ENCODE results near the gene INPP5F.
"Not testable (repeated sequence)": the region's sequence is repeated elsewhere in the genome, so short reads cannot be mapped to it uniquely, and the experiment has no call there.

INPP5F gene

DNA sequence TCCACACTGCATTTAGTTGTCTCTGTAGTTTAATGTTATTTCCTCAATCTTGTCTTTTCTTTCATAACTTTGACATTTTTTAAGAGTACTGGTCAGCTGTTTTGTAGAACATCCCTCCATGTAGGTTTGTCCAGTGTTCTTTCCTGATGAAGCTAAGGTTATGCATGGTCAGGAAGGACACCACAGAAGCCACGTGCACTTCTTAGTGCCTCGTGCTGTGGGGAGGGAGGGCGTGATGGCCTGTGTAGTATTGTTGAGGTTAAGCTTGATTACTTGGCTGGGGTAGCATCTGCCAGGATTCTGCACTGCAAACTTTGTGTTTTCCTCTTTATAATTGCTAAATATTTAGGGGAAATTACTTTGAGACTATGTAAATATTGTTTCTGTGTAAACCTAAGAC, 98.4 kb downstream of the INPP5F start:
- DNase-seq: no peak

DNA sequence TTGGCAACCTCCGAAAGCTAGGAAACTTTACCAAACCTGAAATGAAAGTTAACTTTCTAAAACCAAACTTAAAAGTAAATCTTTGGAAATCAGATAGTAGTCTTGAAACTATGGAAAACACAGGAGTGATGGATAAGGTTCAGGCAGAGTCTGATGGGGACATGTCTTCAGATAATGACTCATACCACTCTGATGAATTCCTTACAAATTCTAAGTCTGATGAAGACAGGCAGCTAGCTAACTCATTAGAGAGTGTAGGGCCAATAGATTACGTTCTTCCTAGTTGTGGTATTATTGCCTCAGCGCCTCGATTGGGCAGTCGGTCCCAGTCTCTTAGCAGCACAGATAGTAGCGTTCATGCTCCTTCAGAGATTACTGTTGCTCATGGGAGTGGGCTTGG, 100.9 kb downstream of the INPP5F start:
- no peak for DNase-seq

DNA sequence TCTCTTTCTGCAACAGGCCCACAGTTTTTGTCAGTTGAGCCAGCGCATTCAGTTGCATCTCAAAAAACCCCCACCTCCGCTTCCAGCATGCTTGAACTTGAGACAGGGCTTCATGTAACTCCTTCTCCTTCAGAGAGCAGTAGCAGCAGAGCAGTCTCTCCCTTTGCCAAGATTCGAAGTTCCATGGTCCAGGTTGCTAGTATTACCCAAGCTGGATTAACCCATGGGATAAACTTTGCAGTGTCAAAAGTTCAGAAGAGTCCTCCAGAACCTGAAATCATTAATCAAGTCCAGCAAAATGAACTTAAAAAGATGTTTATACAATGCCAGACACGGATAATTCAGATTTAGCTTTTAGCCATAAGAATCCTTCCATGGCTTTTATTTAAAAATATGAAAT, 101.6 kb downstream of the INPP5F start:
- no peak for DNase-seq

DNA sequence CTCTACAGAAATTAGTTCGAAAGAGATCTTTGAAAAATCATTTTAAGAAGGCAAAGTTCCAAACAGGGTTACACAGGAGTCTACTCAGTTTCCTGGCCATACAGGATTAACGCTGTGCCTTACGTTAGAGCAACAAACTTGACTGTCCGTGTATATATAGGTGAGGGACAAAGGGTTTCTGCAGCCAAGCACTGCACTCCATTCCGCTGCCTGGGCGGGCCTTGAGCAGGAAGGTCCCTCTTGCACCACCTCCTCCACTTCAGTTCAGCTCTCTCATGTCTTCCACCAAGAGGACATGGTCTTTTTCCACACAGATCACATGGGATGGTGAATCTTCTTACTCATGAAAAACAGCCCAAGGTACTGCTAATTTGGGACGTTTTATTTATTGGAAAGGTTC, 103.6 kb downstream of the INPP5F start:
- no peak for DNase-seq

GRCh38 chr10:119830851-119831250, 105.0 kb downstream of the INPP5F start:
- no peak for DNase-seq

GRCh38 chr10:119831656-119832055, 105.8 kb downstream of the INPP5F start:
- no peak for DNase-seq

DNA sequence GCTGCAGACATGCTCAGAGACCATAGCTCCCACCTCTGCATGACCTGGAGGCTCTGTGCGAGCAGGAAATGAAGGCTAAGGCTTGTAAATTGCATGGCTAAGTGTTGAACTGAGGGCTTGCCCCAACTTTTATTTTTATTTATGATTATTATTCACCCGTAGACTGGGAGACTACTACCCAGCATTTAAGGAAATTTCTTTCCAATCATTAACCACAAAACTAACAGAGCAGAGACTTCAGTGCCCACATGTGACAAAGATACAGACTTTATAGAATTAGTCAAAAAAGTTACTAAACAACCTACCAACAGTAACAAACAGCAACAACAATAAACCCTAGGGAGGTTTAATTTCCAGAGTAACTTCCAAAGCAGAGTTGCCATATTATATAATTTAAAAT, 107.1 kb downstream of the INPP5F start:
- DNase-seq: no peak

DNA sequence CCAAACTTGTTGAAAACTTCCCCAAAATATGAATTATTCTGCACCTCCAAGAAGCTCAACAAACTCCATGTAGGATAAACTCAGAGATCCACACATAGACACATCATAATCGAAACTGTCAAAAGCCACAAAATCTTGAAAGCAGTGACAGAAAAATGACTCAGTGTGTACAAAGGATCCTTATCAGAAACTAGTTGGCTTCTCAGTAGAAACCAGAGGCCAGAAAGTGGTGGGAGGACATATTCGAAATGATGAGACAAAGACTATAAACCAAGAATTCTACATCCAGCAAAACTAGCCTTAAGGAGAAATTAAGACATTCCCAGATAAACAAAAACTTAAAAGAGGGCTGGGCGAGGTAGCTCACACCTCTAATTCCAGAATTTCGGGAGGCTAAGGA, 108.3 kb downstream of the INPP5F start:
- DNase-seq: no peak

DNA sequence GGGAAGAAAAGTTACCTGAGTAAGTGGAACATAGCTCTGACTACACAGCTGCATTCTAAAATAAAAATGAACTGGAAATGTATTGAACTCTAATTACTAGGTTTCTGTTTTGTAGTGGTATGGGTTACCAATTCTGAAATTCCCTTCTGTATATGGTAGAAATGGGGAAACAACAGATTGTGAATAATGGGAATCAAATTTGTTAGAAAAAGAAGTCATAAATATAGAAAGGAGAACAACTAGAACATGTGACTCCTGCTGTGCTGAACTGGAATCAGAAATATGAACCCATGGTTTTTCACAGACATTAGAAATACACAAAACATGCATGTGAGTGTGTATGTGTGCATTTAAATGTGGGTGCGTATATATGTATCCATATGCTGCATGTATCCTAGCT, 119.8 kb downstream of the INPP5F start:
- no peak for DNase-seq

DNA sequence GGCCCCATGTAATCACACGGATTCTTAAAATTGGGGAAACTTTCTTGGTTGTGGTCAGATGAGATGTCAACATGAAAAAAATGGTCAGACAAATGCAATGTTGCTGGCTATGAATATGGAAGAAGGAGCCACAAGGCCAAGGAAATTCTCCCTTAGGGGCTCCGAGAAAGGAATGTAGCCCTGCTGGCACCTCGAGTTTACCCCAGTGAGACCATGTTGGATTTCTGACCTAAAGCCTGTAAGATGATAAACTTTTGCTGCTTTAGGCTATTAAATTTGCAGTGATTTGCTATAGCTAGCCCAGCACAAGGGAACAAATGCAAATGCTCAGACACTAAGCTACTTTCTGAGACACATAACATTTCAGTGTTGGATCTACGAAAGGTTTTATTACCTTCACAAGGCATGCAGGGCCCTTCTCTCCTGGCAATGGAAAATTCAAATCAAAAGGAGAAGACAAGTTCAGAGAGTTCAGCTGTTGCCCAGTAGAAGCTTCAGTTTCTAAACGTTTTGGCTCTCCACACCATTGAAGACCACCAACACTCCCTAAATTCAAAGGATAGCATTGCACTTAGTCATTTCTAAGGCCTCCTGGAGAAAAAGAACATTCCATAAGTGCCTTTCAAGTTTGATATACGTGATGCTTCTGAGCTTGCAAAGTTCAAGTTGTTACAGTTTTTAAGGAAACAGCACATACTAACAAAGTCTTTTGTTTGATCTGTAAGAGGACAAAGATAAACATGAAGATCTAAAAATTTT, 123.4 kb downstream of the INPP5F start:
- no peak for DNase-seq

DNA sequence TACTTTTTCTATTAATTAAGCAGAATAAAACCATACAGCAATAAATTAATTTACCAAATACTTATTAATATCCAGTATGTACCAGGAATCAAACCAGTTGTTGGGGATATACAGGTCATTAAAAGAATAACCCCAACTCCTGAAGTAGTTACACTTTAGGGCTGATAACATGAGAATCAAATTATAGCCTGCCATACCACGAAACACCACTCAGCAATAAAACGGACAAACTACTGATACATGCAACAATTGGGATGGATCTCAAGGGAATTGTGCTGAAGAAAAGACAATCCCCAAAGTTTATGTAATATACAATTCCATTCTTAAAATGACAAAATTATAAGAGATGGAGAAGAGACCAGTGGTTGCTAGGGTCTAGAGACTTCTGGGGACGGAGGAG, 124.1 kb downstream of the INPP5F start:
- DNase-seq: no peak

- DNase-seq: no peak
Measured at GRCh38 chr10:119852277-119852676, 126.4 kb downstream of the INPP5F start.

DNA sequence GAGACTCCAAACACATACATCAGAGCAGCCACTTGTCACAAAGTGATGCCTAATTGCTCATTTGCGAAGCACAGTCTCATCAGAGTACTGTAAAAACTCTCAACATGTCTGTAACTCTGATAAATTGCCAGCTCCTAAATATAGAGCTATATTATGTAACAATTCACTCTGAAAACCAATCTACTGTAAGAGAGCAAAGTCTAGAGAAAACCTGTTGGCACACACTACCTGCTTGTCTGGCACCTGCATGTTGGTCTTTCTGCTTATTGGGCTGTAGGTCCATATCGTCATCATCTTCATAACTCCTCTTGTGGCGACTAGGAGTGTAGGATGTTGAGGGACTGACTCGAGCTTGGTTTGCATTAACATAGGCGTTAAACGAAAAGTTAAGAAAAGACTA, 127.0 kb downstream of the INPP5F start:
- no peak for DNase-seq

DNA sequence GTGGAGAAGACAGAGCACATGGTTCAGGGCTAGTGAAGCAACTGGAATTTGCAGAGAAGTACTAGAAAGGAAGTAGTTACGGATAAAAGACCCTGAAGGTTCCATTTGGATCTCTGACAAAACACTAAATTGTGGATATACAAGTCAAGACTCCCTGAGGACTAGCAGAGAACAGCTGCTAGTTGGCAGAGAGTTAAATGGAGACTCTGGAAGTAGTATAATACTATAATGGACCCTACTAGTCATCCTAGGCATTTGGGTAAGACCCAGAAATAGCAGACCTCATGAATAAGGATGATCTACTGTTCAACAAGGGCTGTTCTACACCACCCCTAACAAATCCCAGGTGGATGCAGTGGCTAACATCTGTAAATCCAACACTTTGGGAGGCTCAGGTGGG, 127.7 kb downstream of the INPP5F start:
- DNase-seq: no peak

DNA sequence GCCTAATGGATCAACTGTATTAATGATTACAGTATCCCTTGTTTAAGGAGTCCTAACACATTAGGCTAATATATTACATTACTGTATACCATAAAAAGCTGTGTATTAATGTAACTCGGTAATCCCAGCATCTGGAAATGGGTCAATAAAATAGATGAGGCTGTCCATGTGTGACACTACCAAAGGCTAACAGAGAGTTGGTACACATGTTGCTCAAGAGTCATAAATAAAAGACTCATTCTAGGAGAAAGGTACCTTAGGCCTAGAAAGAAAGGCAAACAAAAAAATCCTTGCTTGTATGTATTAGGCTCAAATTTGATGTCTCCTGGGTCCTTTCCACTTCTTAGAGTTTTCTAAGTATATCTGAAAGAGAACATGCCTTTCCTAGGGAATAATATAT, 132.2 kb downstream of the INPP5F start:
- DNase-seq: no peak

GRCh38 chr10:119859420-119860258, 133.8 kb downstream of the INPP5F start:
- peak; percentile 13 for DNase-seq

DNA sequence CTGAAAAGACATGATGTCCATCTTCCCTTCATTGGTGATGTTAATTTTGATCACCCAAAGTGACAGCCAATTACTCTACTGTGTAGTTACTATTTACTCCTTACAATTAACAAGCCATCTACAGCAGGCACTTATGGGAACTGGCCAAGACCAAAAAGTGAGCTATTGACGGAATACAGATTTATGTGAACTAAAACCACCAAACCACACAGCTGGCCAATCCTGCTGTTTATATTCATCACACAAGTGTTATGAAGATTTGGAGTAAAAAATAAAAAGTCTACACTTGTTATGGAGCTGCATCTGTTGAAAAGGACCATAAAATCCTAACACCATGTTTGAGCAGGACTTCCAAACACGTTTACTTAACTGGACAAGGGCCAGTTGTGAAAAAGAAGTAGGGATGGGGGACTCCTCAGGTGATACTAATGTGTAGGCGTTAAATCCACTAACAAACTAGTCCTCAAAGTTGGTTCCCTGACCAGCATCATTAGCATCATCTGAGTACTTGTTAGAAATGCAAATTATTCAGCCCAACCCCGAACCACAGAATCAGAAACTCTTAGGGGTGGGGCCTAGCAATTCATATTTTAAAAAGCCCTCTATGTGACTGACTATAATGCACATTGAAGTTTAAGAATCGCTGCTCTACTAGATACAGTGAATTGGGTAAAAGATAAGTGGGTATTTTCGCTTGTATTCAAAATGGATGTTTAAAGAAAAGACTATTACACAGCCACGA, 135.2 kb downstream of the INPP5F start:
- no peak for DNase-seq

DNA sequence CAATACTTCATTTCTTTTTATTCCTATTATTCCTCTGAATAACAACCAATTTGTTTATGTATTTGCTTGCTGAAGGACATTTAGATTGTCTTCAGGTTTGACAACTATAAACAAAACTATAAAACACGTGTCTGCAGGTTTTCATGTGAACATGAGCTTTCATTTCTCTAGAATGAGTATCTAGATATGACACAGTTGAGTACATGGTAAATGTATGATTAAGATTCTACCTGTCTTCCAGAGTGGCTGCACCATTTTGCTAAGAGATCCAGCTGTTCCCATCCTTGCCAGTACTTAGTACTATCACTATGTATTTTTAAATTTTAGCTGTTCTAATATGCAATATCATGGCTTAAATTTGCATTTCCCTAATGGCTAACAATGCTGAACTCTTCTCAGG, 136.7 kb downstream of the INPP5F start:
- no peak for DNase-seq

DNA sequence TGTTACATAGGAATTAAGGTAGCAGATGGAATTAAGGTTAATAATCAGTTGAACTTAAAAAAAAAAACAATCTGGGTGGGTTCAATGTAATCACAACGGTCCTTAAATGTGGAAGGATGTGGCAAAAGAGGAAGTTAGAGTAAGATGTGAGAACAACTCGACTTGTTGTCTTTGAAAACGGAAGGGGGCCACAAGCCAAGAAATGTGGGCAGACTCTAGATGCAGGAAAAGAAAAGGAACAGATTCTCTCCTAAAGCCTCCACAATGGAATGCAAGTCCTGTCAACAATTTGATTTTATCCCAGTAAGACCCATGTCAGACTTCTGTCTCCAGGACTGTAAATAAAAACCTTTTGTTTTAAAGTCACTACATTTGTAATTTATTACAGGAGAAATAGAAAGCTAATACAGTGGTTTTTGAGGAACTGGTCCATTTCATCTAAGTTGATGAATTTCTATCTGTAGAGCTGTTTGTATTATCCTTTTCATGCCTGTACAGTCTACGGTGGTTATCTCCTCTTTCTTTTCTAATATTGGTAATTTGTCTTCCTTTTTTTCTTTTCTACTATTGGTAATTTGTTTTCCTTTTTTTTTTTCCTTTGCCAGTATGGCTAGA, 138.2 kb downstream of the INPP5F start:
- DNase-seq: no peak

DNA sequence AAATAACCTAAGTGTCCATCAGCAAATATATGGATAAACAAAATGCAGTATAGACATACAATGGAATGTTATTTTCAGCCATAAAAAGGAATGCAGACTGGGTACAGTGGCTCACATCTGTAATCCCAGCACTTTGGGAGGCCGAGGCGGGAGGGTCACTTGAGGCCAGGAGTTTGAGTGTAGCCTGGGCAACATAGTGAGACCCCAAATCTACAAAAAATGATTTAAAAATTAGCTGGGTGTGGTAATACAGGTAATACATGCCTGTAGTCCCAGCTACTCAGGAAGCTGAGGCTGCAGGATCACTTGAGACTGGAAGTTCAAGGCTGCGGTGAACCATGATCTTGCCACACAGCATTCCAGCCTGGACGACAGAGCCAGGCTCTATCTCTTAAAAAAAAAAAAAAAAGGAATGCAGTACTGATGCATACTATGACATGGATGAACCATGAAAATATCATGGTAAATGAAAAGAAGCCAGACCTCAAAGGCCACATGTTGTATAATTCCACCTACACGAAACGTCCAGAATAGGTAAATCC, 139.9 kb downstream of the INPP5F start:
- DNase-seq: no peak

GRCh38 chr10:119867317-119867716, 141.5 kb downstream of the INPP5F start:
- DNase-seq: no peak

DNA sequence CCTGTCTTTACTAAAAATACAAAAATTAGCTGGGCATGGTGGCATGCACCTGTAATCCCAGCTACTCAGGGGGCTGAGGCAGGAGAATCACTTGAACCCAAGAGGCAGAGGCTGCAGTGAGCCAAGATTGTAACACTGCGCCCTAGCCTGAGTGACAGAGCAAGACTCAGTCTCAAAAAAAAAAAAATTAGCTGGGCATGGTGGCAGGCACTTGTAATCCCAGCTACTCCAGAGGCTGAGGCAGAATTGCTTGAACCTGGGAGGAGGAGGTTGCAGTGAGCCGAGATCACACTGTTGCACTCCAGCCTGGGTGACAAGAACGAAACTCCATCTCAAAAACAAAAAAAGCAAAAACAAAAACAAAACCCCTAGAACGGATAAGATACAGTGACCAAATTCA, 143.5 kb downstream of the INPP5F start:
- DNase-seq: not testable (repeated sequence)
